ENCODE data around the gene LENG8.

- no peak for TF ChIP-seq CTCF (IDR thresholded peaks at IDR 0.05)
- no peak for TF ChIP-seq POLR2A (IDR thresholded peaks at IDR 0.05)
These were observed 12.2 kb downstream of the LENG8 start for GRCh38 chr19:54461210-54461609.

All from adrenal gland (tissue), 5 donors.